Transverse colon (tissue), 4 donors: ENCODE results near the gene BCL2L13.
A peak's percentile ranks its signal among the peaks of the same experiment; 100 is the strongest.

Source experiments
- CTCF ChIP-seq, 5 experiments: fragments of 200-600 bp in 3 of 5; fragments of 450-650 bp in 2 of 5; sonication (generic) in 3 of 5; IDR thresholded peaks; 1 replicate in 2 of 5; 2 replicates in 3 of 5; pipeline ENCODE4 v1.5.1; 2016 to 2017; ENCODE audit warnings: antibody characterized with exemption in 5 of 5, inconsistent platforms in 3 of 5, mild to moderate bottlenecking in 2 of 5, moderate library complexity in 1 of 5
- POLR2A ChIP-seq: fragments of 450-650 bp; IDR thresholded peaks from one replicate; pipeline ENCODE4 v1.6.1; 2016; ENCODE audit warnings: antibody characterized with exemption, mild to moderate bottlenecking, moderate library complexity
- POLR2AphosphoS5 ChIP-seq, 3 donors: sonication (generic); formaldehyde crosslinking; IDR thresholded peaks; one replicate each; pipeline ENCODE4 v1.6.1; 2016; ENCODE audit warnings: antibody characterized with exemption in 3 of 3

- TF ChIP-seq CTCF (IDR thresholded peaks at IDR 0.05): no peak
- TF ChIP-seq POLR2A: peak; percentile 15
- TF ChIP-seq POLR2AphosphoS5 (IDR thresholded peaks at IDR 0.05): no peak
These were observed 138.6 kb downstream of the BCL2L13 start for GRCh38 chr22:17777005-17777716.
